HG03460 (cell line): ENCODE measurements around the gene YES1.
"Not testable (repeated sequence)": the region's sequence is repeated elsewhere in the genome, so short reads cannot be mapped to it uniquely, and the experiment has no call there.

Experiments
- ATAC-seq: cut with Tn5 transposase; IDR thresholded peaks from one replicate; pipeline ENCODE4 v1.9.1; 2021; ENCODE audit not compliant: unreplicated experiment

YES1 gene

DNA sequence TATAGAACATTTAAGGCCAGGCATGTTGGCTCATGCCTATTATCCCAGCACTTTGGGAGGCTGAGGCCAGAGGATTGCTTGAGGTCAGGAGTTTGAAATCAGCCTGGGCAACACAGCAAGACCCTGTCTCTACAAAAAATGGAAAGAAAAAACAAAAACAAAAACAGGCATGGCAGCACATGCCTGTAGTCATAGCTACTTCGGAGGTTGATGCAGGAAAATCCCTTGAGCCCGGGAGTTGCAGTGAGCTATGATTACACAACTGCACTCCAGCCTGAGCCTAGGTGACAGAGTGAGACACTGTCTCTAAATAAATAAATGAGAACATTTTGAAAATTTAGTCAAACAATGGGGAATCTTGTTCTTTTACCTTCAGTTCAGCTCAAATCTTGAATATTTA lies 12.1 kb upstream of the YES1 start:
- ATAC-seq, result no peak

DNA sequence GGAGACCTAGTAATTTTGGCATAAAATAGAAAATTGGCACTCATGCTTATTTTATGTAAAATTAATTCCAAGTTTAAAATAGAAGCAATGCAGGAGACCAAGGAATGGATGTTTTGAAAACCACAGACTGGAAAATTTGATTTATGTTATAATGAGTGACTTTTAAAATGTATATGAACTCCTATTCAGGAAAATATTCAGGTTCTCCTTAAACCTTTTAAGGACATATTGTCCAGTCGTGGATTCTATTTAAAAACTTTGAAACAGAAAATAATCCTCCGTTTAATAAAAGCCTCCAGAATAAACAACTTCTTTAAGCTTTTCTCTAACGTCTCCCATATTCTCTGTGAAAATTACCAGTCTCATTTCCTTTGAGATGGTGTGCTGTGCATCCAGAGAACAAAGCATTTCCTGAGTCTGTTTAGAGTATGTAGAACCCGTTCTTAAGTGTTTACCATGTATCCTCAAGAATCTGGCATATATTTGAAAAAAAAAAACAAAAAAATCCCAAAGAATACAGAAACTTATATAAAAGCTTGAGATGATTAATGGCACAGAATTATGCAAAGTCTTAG lies 8.6 kb upstream of the YES1 start:
- ATAC-seq, result no peak

DNA sequence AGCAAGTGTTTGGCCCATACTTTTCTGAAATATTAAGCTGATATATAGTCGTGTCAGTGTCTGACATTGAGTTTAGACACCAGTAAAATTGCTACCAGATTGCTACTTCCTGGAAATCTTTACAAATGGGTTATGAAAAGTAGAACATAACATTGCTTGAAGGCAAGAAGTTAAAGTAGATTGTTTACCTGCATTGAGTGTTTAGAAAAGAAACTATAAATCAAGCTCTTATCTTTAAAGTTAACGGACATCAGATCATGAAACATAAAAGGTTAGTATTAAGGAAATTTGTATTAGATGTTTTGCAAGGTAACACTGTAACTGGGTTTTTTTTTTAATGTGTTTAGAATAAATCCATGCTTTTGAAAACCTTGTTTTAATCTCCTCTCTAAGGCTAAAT lies 4.8 kb upstream of the YES1 start:
- no peak for ATAC-seq

DNA sequence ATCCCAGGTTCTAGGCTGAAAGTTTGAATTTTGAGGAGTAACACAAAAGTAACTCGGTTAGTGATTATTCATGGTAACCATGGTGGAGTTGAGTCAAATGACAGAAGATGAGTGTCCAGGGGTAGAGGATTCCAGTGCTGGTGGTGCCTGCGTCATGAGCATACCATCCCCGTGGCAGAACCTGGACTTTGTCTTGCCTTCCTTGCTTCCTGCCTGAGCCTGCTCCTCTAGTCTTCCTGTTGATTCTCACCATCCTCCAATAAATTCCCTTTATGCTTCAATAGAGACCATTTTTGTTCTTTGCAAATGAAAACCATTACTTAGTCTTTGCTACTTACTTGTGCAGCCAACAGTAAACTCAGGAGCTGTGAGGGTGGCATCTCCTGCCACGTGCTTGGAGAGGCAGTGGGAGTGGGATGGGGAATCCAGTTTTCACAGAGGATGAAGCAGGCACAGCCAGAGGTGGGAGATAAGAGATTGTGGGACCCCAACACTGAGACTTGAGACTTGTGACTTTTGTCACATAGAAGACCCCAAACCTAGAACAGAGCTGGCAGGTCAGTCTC lies 4.1 kb upstream of the YES1 start:
- ATAC-seq, result no peak

DNA sequence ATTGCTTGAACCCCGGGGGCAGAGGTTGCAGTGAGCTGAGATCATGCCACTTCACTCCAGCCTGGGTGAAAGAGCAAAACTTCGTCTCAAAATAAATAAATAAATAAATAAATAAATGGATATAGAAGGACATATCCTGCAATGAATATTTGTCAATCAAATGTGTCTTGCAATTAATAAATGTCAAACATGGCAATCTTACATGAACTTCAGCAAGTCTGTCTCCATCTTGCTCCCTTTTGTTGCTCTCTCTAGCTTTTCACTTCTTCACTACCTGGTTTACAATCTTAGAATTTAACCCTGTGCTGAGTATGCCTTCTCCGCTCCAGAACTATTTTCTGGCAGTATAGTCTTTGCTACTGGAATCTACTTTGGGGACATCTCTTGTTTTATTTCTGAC lies 3.3 kb upstream of the YES1 start:
- no peak for ATAC-seq

DNA sequence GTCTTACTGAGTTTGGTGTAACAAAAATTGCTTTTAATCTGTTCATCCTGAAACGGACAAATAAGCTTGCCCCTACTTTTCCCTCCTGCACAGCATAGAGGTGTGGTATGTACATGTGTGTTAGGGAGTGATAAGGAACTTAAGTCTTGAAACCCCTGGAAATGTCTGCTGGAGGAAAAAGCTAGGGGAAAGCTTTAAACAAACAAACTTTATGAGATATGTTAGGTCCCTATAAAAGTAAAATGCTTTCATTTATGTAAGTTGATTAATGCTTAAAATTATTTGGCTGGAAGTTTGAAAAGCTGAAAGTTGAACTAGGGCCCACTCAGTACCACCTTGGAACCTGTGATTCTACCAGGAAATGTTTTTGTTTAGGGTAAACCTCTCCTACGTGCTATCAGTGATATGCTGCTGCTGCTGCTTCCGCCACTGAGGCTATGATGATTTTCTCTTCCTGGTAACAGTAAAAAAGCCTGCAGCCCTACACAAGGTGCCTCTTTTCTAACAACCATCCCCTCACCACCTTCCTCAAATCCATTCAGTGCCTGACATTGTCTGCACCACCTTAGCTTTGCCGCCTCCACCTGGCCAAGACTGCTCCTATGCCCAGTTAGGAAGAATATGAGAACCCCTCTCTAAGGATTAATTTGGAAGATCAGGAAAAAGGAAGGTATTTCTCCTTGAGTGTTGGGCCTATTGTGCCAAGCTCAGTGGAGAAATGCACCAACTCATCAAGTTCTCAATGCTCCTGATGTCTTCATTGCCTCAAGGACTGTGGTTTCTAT lies 2.5 kb upstream of the YES1 start:
- no peak for ATAC-seq

DNA sequence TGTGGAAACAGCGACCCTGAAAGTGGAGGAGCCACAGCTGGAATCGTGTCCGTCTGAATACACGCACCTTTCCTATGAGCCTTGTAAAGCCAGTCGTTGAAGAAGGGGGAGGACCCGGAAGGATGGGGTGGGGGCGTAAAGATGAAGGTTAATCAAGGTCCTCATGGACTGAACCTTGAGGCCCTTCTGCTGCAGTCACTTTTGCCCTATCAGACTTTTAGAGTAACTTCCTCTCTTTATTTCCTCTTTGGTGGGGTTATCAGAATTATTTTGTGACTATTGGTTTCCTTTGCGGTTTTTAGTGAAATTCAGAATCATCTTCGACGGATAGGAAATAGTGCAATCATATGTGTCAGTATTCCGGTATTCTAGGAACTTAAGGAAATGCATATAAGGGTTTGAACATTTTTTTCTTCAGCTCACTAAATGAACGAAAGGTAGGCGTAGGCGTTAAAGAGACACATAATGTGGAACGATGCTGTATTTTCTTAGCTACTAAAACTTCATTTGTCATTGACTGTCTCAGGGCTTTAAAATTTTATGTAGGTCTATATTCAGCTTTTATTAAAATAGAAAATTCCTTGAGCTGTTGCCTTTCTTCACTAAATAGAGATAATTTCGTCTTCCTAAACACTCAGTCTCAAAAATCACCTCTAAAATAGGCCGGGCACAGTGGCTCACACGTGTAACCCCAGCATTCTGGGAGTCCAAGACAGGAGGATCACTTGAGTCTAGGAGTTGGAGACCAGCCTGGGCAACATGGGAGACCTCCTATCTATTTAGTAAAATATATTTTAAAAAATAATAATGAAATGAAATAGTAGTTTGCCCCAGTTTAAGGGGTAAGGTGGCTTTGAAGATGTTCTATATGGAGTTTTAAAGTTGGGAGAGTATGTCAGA lies 1.4 kb upstream of the YES1 start:
- no peak for ATAC-seq

- peak; percentile 27 for ATAC-seq
Observed at GRCh38 chr18:812376-813171, 532 bp upstream of the YES1 start.

GRCh38 chr18:811182-811891 lies 705 bp downstream of the YES1 start:
- peak; percentile 11 for ATAC-seq

DNA sequence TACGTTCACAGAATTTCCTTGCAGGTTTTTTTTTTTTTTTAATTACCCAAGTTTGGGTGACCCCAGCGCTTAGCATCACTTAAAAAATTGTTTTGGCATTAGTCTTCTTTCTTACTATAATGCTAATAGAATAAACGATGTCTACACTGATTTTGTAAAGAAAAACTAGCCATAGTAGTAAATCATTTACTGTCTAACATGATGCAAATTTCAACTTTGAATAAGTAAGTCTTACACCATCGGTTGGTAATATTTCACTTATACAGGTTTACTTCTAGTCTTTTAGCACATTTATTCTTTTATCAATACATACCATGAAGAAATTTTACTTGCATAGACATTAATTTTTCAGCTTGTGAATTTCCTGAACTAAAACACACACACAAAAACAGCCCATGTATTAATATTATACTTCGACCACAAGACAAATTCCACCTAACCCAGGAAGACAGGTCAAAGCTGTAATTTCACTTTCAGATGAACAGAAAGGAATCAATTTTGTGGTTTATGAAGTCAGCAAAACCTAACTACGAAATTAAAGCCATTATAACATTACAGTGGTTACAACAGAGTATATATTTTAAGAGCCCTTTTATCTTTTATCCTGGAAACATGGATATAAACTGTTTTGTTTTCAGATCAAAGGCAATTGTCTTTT lies 1.9 kb downstream of the YES1 start:
- ATAC-seq, result no peak

GRCh38 chr18:809228-809627 lies 2.8 kb downstream of the YES1 start:
- not testable (repeated sequence) for ATAC-seq

DNA sequence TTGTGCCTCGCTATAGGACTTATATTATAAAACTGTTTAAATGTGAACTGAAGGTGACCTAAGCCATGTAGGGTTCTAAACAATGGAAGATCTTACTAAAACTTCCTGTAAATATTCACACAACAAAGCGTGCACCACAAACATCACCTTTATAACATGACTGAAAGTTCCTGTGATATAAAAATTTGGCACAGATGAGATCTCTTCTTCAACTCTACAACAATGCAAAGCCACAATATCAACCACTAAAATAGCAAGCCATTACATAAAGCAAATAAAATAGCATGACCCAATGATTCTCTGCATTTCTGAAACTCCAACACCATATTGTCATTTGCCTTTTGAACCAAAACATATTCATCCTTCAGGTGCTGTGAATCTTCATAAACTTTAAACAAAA lies 3.5 kb downstream of the YES1 start:
- ATAC-seq, result no peak

DNA sequence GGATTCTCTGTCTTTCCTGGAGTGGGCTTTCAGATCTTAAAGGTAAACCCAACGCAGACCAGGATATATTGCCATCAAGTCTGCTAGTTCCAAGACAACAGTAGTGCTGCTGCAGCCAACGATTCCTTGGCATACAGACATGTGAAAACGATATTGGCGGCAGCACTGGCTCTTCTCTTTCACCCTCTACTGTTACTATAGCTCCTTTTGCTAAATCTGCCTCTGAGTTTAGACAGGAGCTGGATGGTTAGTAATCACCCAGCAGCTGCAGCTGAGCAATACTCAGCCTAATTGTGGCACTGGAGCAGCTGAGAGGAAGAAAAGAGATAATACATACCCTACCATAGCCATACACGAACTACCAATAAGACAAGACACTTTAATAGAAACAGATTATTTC lies 4.0 kb downstream of the YES1 start:
- ATAC-seq, result no peak

DNA sequence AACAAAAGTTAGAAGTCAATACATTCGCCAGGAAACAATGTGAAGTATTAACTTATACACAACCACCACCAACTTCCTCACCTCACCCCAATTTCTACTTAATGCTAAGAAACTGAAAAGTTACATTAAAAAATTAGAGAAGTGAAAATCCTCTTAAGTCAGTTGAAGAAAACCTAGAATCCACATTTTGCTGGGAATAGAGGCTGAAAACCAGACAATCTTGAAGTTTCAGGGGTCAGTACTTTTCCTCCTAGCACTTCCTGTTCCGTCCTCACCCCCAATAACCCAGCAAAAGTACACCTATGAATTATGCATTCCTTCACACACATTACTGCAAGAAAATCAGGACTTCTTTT lies 6.3 kb downstream of the YES1 start:
- peak; percentile 44 for ATAC-seq

GRCh38 chr18:805008-805754 lies 6.9 kb downstream of the YES1 start:
- ATAC-seq, result peak; percentile 32

DNA sequence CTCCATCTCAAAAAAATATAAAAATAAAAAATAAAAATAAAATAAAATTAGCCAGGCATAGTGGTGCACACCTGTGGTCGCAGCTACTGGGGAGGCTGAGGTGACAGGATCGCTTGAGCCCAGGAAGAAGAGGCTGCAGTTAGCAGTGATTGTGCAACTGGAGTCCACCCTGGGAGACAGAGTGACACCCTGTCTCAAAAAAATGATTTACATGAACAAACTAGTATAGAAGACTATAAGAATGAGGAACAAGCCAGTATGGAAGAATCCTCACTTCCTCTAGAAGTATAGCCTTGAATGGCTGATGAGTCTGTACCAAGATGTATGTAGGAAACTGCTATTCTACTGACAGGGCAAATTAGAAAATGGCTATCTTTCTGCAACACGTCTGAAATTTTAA lies 10.9 kb downstream of the YES1 start:
- no peak for ATAC-seq

DNA sequence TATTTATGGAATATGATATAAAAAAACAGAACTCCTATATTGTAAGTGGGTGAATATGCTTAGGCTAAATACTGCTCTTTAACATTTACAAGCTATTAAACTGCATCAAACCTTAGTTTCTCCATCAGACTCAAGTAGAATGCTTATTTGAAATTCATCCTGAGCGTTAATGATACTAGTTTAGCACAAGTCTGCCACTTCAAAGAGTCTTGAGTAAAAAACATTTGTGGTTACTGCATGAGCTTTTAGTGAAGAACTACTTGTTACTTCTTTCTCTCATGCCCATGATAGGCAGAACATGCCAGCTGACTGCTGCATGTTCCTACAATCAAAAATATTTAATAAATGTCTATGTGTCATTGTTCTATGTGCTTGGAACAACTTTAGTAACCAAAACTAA lies 12.1 kb downstream of the YES1 start:
- ATAC-seq, result no peak

DNA sequence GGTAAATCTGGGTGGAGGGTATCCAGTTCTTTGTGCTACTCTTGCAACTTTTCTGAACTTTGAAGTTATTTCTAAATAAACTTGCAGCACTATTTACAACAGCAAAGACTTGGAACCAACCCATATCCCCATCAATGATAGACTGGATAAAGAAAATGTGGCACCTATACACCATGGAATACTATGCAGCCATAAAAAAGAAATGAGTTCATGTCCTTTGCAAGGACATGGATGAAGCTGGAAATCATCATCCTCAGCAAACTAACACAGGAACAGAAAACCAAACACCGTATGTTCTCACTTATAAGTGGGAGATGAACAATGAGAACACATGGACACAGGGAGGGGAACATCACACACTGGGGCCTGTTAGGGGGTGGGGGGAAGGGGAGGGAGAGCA lies 16.7 kb downstream of the YES1 start:
- ATAC-seq, result not testable (repeated sequence)

DNA sequence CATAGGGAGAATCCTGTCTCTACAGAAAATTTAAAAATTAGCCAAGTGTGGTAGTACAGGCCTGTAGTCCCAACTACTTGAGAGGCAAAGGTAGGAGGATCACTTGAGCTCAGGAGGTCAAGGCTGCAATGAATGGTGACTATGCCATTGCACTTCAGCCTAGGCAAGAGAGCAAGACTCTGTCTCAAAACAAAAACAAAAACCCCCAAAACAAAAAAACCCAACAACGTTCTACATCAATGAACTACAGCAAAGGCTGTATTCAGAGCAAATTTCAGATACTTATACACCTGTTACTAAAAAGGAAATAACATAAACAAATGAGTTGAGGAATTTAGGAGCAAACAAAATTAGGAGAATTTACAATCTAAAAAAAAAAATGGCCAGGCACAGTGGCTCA lies 22.6 kb downstream of the YES1 start:
- ATAC-seq, result no peak
